Cardiac muscle cell (in vitro differentiated cells and primary cell): ENCODE measurements around the gene PAM. TPM values are rescaled to one million over a fixed set of nuclear protein-coding genes. Genes with fewer than 3 reads are reported as not detected.
A peak's percentile ranks its signal among the peaks of the same experiment; 100 is the strongest.

Source experiments
- DNase-seq, 2 donors: peaks; one replicate each; pipeline versions ENCODE4 v3.0.0 to v3.0.0-alpha.2; 2010 to 2017; ENCODE audit warnings: low read depth in 1 of 2, low spot score in 1 of 2
- H3K27ac ChIP-seq: fragments of 200-600 bp; sonication (generic); 2 replicates; pipeline ENCODE4 v1.5.1; 2016
- H3K27me3 ChIP-seq: fragments of 200-600 bp; sonication (generic); 2 replicates; pipeline ENCODE4 v1.6.0; 2016; ENCODE audit warnings: control low read depth
- H3K36me3 ChIP-seq: fragments of 200-600 bp; sonication (generic); 2 replicates; pipeline ENCODE4 v1.5.1; 2016; ENCODE audit warnings: control low read depth
- H3K4me1 ChIP-seq: fragments of 200-600 bp; sonication (generic); 2 replicates; pipeline ENCODE4 v1.8.1; 2017; ENCODE audit warnings: low read depth, mild to moderate bottlenecking, mixed run types
- H3K4me3 ChIP-seq: fragments of 200-600 bp; sonication (generic); 2 replicates; pipeline ENCODE4 v1.5.1; 2016; ENCODE audit warnings: mild to moderate bottlenecking
- H3K9me3 ChIP-seq: fragments of 200-600 bp; sonication (generic); 2 replicates; pipeline ENCODE4 v1.5.1; 2017; ENCODE audit warnings: low read depth, mild to moderate bottlenecking, control low read depth
- CTCF ChIP-seq: IDR thresholded peaks from 2 replicates; pipeline ENCODE4 v1.5.1; 2012; ENCODE audit warnings: low read depth, mild to moderate bottlenecking, low read length
- polyA plus RNA-seq: library from polyadenylated mRNA; unstranded; fragments of >200 nt; fragmentation: Nextera tagmentation; extraction: Ambion mirVana; gene quantifications from 2 replicates; pipeline ENCODE4 v1.2.1, GENCODE V29; 2016
- total RNA-seq: library from RNA; depleted of rRNA; stranded (reverse); fragments of >200 nt; gene quantifications from 2 replicates; pipeline ENCODE4 v1.2.3, GENCODE V29; 2016

The PAM gene
- total and polyA plus RNA-seq, 2 experiments from 2014 or later = 375 to 392 TPM

GRCh38 chr5:103005276-103005675, 250.2 kb downstream of the PAM start:
- no peak for TF ChIP-seq CTCF

DNA sequence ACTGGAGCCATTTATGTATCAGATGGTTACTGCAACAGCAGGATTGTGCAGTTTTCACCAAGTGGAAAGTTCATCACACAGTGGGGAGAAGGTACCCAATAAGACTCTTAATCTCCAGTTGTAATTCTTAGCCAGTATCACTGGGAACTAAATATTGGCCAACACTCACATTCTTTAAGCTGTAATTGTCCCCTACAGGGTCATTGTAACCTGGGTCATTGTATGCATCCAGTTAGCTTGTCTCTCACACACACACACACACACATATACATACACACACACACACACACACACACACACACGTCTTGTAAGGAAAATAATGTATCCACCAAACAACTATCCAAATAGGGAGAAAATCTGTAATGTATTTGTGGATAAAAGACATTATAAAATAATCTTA, 251.8 kb downstream of the PAM start:
- no peak for DNase-seq
- H3K27ac ChIP-seq = no peak overlapping the region
- H3K9me3 ChIP-seq = no peaks in the 10 kb centered on the region
- TF ChIP-seq CTCF = no peak
- H3K4me3 ChIP-seq = no peak overlapping the region
- H3K27me3 ChIP-seq = no peaks in the 10 kb centered on the region
- peaks cover 22% of the 10 kb centered on the region for H3K36me3 ChIP-seq
- H3K4me1 ChIP-seq = no peaks in the 10 kb centered on the region

More at GRCh38 chr5:103005276-103005675, 250.2 kb downstream of the PAM start:
- DNase-seq = no peak
- no peaks in the 10 kb centered on the region for H3K9me3 ChIP-seq
- H3K4me1 ChIP-seq = no peaks in the 10 kb centered on the region
- no peak overlapping the region for H3K27ac ChIP-seq
- peaks cover 22% of the 10 kb centered on the region for H3K36me3 ChIP-seq
- no peak overlapping the region for H3K4me3 ChIP-seq
- H3K27me3 ChIP-seq = no peaks in the 10 kb centered on the region

DNA sequence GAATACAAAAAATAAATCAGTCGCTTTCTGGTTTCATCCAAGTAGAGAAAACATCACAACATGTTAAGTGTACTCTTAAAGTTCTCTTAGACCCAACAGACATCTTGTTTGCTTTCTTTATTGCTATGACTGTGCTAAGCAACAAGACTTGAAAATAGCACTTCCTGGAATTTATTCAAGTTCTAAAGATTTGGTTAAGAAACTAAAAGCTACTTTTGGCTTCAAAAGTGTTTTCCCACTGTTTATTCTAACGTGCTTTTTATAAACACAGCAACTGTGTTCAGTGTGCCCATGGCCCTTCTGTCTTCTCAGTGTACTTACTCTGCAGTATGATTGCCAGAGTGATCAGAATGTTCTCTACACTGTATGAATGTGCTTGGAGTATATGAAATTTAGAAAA, 255.1 kb downstream of the PAM start:
- Histone ChIP-seq H3K27ac (no peak overlapping the region), H3K4me3 (no peak overlapping the region), H3K27me3 (no peaks in the 10 kb centered on the region), H3K4me1 (no peaks in the 10 kb centered on the region), H3K36me3 (peaks cover 14% of the 10 kb centered on the region), H3K9me3 (no peaks in the 10 kb centered on the region)
- DNase-seq = no peak
- no peak for TF ChIP-seq CTCF

DNA sequence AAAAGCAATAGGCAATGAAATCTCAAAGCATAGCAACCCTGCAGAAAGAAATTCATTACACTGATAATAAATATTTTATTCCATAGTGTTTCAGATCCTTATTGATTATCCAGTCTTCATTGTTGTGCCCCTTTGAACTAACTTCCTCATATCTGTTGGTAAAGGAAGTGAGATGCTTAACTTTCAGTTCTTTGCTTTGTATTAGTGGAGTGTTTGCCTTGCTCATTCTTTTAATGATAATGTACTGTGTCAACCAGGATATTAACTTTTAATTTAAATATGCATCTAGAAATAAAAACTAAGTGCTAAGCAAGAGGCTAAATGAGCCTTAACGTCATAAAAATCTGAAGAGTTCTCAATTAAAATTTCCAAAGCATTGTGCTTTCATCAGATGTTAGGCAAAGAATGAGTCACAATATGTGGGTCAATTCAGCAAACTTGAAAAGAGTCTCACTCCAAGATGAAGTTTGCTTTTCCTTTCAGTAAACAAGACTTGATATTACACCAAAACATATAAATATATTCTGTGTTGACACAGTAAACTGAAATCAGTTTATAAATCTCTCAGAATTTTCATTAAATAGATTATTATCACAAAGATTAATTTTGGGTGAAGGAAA, 258.9 kb downstream of the PAM start:
- Histone ChIP-seq H3K36me3 (peaks cover 6% of the 10 kb centered on the region), H3K4me3 (no peak overlapping the region), H3K9me3 (no peaks in the 10 kb centered on the region), H3K4me1 (no peaks in the 10 kb centered on the region), H3K27me3 (no peaks in the 10 kb centered on the region), H3K27ac (no peak overlapping the region)
- TF ChIP-seq CTCF = no peak
- DNase-seq = peak in 1 of 2 donors; percentile 7

GRCh38 chr5:103014983-103015382, 259.9 kb downstream of the PAM start:
- Histone ChIP-seq H3K36me3 (peaks cover 9% of the 10 kb centered on the region), H3K27ac (no peak overlapping the region), H3K4me1 (no peaks in the 10 kb centered on the region), H3K9me3 (no peaks in the 10 kb centered on the region), H3K27me3 (no peaks in the 10 kb centered on the region), H3K4me3 (no peak overlapping the region)
- peak in 1 of 2 donors; percentile 17 for DNase-seq
- no peak for TF ChIP-seq CTCF
